Ramos (cell line): Measurements from ENCODE around the gene CACNA1C.
"Not testable (repeated sequence)": the region's sequence is repeated elsewhere in the genome, so short reads cannot be mapped to it uniquely, and the experiment has no call there.

Experiments used
- in situ Hi-C: fragments of 300-500 bp; cut with MboI; formaldehyde crosslinking; loops from one replicate; pipeline ENCODE4 v1.14.3; 2022; ENCODE audit warnings: low sequenced_read_pairs; ENCODE audit not compliant: unreplicated experiment

The CACNA1C gene

DNA sequence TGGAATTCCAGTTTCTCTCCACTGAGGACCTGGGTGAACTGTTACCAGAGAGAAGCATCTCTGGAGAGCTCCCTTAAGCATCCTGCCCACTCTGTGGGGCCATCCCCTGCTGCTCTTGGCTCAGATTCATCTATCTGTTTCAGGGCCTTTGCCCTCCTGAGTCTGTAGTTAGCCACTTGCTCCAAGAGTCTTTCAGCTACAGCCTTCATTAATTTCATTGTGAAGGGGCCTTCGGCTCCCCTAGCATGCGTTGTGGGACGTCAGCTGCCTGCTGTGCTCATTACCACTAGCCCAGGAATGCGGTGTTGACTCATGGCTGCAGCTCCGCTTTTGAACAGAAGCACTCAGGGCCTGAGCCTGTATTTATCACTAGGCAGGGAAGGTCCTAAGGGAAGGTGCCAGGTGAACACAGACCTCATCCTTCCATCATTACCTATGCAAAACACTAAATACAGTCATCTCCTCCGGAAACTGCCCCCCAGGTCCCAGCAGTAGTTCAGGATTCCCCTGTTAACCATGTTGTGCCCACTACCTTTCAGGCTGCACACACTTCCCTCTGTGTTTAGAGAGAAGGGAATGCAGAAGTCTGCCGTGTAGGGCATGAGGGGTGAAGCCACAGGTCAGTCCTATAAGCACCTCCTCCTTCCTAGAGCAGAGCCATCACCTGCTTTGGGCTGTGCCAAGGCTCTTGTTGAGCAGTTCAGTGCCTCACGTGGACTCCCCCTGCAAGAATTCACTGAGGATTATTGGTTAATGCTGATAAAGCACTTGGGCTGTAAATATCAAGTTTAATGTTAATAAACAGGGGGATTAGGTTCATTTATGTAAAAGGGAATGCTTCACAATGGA is 191.4 kb downstream of the CACNA1C start:
- in situ Hi-C loops = no loop called here

- in situ Hi-C loops = no loop called here
These were observed 193.6 kb downstream of the CACNA1C start for GRCh38 chr12:2246358-2246757.

DNA sequence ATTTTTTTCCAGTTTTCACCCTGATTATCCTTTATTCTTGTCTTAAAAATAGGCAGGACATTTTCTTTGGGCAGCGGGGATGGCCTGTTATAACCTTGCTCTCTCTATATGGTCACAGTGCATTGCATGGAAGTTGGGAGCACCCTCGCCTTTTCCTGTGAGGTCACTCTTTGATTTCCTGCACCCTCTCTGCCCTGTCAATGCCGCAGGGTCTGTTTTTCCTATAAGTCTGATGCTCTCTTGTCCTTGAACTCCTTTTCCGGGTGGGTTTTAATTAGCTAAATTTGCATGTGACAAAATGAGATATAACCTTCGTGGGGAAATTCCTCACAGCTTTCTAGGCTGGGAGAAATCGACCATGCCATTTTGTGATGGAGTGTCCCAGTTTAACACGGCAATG is 194.3 kb downstream of the CACNA1C start:
- in situ Hi-C loops = no loop called here

DNA sequence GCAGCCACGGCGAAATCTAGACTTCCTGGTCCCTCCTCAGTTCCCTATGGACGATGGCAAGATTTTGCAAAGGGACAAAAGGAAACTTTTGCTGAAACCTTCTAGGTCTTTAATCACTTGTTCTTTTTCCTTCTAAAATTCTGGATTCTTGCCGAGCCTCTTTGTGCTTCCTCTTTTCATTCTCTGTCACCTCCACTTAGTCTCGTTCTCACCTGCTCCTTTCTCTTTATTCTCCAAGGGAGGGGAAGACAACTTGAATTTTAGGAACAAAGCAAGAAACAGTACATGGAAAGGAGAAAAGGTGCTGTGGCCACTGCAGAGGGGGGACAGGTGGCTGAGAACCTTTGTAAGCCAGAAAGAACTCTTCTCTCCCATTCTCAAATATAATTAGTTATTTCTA is 194.8 kb downstream of the CACNA1C start:
- in situ Hi-C loops = no loop called here

DNA sequence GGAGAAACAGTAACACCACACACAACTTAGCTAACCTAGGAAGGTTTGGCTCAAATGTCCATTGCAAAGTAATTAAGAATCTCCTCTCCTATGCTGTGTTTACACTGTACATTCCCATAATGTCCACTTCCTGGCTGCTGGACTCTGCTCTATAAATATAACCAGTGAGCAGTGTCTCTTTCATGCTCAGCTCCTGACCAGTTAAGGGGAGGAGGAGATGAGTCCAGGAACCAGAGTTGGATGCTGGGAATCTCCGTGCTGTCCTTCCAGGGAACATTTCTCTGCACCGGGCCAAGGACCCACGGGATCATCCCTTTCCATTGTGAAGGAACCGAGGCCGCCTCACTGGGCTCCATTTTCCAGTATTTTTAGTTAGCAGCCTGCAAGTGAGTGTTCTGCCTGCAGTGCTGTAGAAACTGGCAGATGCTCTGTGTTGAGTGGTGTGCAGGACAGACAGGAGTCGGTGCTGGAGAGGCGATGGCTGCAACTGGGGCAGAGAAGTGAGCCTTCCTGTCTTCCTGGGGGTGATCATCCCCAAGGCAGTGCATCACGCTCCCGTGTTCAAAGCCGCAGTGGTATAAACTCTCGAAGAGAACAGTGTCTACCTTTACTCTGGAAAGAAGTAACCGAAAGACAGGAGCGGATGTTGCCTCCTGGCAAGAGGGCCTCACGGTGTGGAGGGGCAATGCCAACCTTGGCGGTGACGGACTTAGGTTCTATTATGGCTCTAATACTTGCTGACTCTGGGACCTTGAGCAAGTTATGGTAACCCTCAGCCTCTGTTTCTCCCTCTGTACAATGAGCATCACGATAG is 195.5 kb downstream of the CACNA1C start:
- in situ Hi-C loops = no loop called here

DNA sequence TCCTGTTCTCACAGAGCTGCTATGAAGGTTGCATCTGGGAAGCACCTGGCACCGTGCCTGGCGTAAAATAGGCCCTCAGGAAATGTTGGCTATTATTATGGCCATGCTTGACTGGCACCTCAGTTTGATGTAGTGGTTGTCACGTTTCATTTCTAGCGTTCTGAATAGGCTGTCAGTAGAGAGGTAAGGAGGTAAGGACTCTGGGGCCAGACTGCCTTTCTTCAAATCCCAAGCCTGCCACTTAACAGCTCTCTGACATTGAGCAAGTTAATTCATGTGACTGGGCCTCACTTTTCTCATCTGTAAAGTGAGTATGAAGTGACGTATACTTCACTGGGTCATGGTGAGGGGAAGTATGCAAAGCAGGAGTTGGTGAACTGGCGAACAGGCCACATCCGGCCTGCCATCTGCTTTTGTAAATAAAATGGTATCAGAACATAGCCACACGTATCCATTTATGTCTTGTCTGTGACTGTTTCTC is 196.2 kb downstream of the CACNA1C start:
- in situ Hi-C loops = no loop called here

- in situ Hi-C loops = no loop called here
These were observed 198.0 kb downstream of the CACNA1C start for GRCh38 chr12:2250797-2251196.

- in situ Hi-C loops = no loop called here
These were observed 198.9 kb downstream of the CACNA1C start for GRCh38 chr12:2251526-2252209.

DNA sequence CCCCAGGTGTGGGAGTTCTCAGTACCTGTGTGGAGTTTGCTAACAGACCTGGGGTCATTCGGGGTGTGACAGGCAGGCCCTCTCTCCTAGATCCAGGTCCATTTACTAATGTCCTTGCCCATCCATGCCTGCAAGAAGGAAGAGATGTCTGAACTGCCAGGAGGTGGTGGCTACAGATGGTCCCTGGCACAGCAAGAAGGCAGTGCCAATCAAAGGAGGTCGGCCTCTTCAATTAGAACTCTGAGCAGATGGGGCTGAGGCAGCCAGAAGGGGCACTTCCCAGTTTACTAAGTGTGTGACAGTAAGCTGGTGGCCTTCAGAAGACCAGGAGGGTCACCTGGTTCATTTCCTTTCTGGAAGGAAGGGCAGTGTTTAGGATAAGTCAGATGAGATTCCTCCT is 202.5 kb downstream of the CACNA1C start:
- in situ Hi-C loops = no loop called here

DNA sequence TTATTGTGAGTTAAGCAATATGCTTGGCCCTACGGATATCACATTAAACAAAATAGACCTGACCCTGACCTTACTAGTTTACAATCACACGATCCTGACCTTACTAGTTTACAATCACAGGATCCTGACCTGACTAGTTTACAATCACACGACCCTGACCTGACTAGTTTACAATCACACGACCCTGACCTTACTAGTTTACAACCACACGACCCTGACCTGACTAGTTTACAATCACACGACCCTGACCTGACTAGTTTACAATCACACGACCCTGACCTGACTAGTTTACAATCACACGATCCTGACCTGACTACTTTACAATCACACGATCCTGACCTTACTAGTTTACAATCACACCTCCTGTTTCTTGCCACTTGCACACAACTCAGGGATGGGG is 202.9 kb downstream of the CACNA1C start:
- in situ Hi-C loops = not testable (repeated sequence)

DNA sequence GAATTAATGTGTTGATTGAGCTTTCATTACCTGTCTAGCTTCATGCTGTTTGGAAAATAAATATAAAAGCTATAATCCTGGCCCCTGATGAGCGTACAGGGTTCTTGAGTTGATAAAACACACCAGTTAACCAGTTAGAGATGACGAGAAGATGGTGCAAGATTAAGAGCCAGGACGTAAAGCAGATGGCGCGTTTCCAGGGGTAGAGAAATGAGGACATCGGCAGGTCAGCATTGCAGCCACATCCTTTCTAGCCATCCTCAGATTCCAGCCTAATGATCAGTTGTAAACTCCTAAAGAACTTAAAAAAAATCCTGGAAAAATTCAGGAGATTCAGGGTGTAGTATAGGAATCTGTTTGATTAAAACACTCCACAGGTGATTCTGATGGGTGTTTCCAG is 203.7 kb downstream of the CACNA1C start:
- in situ Hi-C loops = no loop called here

DNA sequence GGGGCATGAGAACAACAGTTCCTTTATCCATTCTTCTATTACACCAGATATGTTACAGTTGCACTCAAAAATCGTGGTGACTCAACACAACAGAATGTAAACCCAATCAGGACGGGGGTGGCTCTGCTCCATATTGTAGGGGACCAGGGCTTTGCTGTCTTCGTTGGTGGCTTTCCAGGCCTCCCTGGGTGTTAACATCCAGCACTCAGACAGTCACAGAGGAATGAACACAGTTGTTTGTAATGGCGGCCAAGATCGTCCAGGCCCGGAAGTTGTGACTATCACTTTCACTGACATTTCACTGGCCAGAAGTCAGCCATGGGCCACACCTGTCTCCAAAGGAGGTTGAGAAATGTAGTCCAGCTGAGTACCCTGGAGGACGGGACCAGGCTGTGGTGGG is 204.1 kb downstream of the CACNA1C start:
- in situ Hi-C loops = no loop called here

DNA sequence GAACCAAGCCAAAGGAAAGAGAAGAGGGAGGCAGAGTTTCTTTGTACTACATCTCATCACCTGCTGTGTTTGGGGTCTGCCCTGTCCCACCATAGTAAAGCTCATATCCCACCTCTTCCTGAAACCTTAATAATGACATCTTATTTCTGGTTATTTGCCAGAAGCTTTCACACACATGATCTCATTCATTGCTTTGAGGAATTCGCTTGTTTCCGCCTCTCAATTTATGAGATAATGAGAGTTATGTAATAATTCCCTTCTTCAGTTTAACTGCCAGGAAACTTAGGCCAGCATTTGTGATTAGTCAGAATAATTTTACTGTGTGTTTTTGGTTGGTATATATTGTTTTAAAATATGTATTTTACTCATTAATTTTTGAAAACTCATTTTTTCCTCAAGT is 205.2 kb downstream of the CACNA1C start:
- in situ Hi-C loops = no loop called here

- in situ Hi-C loops = no loop called here
These were observed 206.6 kb downstream of the CACNA1C start for GRCh38 chr12:2259369-2259768.

- in situ Hi-C loops = no loop called here
These were observed 207.7 kb downstream of the CACNA1C start for GRCh38 chr12:2260441-2260840.

DNA sequence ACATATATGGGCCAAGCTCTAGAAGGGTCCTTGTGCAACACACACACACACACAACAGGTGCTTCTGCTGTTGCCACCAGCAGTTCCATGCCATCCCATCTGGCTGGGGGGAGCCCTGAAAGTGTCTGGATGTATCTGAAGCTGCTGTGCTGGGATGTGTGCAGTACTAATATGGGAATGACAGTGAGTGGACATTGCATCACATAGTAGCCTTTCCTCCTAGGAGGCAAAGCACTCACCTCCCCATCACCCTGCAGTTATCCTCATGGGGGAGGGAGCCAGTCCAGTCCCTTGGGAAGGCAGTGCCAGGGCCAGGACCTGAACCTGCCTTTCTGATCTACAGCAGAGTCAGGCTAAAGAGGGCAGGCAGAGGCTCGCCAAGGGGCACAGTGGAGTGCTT is 208.9 kb downstream of the CACNA1C start:
- in situ Hi-C loops = no loop called here

DNA sequence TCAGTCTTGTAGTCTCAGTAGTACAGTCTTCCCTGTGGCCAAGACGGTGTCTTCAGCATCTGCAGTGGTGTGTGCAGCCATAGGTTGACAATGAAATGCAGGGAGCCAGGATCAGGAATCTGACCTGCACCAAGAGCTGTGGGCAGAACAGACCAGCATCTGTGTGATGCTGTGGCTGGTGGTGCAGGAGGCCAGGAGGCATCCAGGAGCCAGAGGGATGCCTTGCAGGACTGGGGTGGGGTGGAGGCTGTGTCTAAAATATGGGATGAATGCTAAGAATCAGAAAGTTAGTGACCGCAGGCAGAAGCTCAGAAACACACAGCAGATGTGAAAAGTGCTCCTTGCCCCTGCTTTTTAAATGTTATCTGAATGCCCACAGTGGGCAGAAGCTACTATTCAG is 209.7 kb downstream of the CACNA1C start:
- in situ Hi-C loops = no loop called here

- in situ Hi-C loops = no loop called here
These were observed 211.1 kb downstream of the CACNA1C start for GRCh38 chr12:2263901-2264300.

DNA sequence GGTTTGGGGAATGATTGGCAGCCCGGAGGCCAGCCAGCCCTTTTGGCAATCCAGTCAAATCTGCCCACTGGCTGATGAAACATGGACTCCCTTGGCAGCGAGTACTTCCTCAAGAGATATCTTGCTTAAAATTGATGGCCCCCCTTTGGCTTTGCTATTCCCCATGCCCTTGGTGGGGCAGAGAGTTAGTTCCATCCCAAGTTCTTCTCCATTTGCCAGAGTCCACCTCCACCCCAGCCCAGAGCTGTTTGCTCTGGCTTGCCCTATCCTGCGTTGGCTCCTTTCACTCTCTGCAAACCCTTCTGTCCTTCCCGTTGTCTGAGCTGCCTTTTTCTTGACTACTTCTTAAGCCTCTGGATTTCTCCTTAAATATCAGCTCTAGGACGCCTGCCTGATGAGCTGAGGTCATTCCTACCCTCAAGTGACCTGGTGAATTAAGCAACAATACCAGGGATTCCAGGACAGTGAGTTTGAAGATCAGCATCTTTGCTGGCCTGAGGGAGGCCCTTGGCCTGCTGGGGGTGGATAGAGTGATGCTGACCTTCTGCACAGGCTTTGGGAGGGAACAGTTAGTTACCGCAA is 212.0 kb downstream of the CACNA1C start:
- in situ Hi-C loops = no loop called here

DNA sequence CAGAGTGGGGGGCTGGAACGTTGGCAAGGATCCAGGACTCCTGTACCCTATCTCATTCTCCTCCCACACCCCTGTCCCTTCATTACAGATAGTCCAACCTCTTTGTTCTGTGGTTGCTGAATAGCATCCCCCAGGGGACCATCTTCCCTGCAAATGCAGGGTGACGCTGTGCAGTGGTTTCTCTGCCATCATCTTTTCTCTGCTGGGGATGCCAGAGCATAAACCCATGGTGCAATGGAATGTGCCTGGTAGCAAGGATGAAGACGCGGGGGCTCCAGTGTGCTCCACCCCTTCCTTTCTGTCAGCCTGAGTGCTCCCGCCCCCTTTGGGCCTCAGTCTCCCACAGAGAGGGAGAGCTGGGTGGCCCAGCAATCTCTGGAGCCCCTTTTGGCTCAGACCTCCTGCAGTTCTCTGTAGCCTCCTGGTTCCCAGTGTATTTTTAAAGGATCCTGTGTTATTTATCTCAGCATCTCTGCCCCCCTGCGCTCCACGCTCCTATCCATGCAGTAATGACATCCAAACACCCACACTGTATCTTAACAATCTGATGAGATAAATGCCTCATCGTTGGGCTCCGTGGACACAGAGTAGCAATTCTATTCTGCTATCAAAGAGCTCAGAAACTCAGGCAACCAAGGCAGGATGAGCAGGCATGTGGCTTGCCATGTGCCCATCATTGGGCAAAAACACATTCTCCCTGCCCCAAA is 212.8 kb downstream of the CACNA1C start:
- in situ Hi-C loops = no loop called here
